ENCODE data around the gene RBM20.
"Not testable (repeated sequence)": the region's sequence is repeated elsewhere in the genome, so short reads cannot be mapped to it uniquely, and the experiment has no call there.

RBM20 gene

GRCh38 chr10:110625951-110626855, 17.9 kb upstream of the RBM20 start:
- no peak for DNase-seq

DNA sequence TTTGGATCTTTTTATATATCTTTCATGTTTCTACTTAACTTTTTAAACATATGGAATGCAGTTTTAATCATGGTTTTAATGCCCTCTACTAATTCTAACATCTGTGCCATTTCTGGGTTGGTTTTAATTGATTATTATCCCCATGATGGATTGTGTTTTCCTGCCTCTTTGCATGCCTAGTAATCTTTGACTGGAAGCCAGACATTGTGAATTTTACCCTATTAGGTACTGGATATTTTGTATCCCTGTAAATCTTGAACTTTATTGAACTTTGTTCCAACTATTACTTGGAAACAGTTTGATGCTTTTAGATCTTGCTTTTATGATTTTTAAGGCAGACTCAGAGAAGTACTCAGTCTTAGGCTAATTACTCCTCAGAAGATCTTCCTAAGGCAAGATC, 16.0 kb upstream of the RBM20 start:
- no peak for DNase-seq

GRCh38 chr10:110629680-110630191, 14.4 kb upstream of the RBM20 start:
- DNase-seq, result no peak

GRCh38 chr10:110631934-110632333, 12.2 kb upstream of the RBM20 start:
- no peak for DNase-seq

DNA sequence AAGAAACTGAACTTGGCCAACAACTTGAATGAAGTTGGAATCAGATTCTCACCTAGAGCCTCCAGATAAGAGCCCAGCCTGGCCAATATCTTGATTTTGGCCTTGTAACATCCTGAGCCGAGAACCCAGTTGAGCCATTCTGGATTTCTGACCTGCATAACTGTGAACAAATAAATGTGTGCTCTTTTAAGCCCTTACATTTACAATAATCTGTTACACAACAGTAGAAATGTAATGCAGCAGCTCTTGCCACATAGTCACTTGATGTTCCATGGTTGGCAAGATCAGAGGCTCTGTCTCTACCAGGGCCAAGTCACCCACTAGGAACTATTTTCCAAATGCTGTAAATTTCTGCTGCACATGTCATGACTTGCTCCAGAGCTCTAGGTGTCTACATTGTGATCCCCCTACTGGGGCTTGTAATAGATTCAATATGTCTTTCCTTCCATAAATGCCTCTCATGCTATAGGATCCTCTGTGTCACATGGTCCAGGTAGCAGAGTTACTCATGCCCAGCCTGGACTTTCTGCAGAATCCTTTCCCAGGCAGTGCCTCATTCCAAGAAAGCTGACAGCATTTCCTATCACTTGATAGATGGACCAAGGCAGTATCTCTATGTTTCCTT, 11.4 kb upstream of the RBM20 start:
- no peak for DNase-seq

DNA sequence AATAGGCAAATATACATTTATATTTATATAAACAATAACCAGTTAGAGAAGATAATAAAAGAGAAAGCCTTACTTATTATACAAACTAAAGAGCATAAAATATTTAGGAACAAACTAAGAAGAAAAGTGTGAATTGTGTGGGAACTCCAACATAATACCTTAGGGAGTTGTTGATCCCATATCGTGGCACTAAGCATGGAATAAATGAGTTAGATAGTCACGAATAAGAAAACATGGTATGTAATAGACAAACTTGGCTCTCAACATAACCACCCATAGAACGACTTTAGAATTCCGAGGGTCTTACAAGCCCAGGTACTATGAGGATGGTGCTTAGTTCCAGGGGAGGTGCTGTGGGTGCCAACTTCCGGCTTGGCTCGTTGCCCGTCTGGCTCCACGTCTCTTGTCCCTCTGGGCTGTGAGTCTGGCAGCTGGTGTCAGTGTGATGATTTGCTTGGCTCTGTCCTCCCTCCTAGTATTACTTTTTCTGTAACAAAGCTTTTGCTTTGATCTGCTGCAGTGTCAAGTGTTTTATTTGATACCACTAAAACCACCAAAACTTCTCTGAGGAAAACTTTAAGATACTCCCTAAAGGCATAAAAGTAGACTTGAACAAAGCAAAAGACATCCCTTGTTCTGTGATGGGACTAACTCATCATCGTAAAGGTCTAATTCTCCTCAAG, 9.5 kb upstream of the RBM20 start:
- DNase-seq, result no peak

DNA sequence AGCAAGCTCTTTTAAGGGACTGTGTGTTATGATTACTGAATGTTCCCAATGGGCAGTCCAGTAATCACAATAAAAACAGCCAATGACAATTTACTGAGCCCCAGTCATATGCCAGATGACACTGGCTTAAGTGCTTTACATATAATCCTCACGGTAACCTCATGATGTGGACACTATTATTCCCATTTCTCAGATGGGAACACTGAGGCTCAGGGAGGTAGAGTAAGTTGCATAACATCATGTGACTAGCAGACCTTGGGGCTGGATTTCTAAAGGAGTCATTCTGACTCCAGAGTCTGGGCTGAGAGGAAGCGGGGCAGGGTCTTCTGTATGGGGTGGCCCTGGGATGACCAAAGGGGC, 7.6 kb upstream of the RBM20 start:
- no peak for DNase-seq

GRCh38 chr10:110636932-110637557, 7.1 kb upstream of the RBM20 start:
- DNase-seq, result no peak

DNA sequence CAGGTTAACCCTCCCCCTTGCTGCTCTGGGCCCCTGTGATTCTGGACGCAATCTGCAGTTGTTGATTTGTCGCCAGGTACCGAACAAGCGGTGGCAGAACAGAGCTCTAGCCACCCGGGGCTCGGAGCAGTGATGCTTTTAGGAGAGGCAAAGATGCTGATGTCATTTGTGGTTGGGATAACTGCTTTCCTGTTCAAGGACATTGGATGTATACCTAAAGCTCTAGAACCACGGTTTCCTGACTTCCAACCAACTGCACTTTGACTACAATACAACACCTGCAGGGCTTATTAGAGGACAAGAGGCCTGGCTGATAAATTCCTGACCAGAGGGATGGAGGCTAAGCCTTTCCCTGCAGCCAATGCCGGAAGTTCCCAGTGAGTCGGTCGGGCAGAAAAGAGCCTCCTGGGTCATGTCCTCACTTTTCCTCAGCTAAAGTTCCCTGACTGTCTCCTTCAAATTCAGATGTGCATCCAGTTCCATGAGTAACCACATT, 6.5 kb upstream of the RBM20 start:
- DNase-seq, result no peak

DNA sequence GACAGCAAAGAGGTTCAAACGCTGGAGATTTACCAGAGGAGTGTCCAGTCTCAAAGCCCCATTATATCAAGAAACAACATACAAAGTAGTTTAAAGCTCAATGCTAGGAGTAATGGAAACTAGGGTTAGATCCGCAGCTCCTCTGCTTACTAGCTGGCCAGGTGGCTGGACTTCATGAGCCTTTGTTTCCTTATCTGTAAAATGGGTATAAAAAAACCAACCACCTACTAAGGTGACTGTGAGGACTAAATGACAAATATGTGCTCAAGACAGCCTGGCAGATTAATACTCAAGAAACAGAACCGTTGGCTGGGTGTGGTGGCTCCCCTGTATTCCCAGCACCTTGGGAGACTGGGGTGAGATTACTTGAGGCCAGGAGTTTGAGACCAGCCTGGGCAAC, 5.8 kb upstream of the RBM20 start:
- no peak for DNase-seq

DNA sequence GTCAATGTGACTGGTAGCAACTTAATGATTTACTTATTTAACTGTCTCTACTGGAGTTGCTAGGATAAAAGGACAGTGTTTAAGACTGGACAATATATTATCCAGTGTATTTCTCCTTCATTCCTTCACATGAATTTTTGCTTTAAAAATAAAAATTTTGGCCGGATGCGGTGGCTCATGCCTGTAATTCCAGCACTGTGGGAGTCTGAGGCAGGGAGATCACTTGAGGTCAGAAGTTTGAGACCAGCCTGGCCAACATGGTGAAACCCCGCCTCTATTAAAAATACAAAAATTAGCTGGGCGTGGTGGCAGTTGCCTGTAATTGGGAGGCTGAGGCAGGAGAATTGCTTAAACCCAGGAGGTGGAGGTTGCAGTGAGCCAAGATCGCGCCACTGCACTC, 5.1 kb upstream of the RBM20 start:
- DNase-seq, result not testable (repeated sequence)

DNA sequence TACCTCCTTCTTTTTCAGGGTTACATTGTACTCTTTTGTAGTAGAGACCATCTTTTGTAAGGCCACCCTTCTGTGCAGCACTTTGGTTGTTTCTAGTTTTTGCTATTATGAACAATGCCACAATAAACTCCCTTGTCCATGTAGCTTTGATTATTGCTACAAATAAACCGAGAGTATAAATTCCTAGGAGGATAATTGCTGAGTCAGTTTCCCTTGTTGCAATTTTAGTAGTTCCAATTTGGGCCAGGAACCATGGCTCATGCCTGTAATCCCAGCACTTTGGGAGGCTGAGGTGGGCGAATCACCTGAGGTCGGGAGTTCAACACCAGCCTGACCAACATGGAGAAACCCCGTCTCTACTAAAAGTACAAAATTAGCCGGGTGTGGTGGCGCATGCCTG, 4.3 kb upstream of the RBM20 start:
- not testable (repeated sequence) for DNase-seq

DNA sequence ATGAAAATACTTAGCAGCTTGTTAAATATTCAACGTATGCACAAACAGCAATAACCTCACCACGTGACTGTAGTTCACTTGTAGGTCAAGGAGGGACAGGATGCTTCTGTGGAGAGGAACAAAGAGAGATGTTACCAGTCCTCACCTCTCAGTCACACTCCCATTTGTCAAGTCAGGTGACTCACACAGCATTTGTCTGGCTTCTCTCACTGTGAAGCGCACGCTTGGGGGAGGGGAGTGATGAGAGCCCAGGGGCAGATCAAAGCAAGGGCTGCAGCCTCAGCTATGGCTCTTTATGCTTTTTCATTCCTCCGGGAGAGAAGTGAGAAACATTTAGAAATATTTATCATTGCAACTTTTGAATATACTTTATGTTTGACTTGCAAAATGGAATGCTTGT, 2.9 kb upstream of the RBM20 start:
- DNase-seq, result peak; percentile 45

GRCh38 chr10:110642204-110643034, 1.7 kb upstream of the RBM20 start:
- DNase-seq, result no peak

DNA sequence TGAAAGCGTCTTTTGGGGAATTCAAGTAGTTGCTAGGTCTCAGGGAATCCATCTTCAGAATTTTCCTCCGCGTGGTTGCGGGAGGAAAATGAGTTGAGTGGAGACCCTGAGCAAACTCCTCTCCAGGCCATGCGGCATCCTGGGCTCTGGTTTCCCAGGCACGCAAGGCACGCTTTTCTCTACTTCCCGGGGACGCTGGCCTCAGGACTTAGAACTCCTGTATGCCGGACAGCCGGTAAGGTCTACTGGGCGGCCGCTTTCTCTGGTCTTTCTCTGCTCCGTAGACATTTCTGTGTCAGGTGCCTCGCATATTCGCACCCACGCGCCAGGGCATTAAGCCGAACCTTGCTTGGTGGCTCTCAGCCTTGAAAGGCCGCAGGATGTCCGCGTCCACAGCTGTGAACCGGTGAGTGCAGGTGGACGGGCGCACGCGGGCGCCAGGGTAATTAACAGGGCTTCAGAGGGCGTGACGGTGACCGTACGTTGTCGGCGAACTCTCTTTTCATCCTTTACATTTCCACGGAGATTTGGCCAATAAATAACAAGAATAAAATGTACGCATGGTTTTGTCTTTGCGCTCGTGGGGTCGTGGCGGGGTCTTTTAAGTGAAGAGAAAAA, 992 bp upstream of the RBM20 start:
- no peak for DNase-seq

GRCh38 chr10:110644598-110645462, 694 bp downstream of the RBM20 start:
- no peak for DNase-seq

- DNase-seq, result no peak
Observed at GRCh38 chr10:110646417-110647135, 2.4 kb downstream of the RBM20 start.

- DNase-seq, result no peak
Observed at GRCh38 chr10:110647136-110647430, 2.9 kb downstream of the RBM20 start.

GRCh38 chr10:110648692-110649346, 4.7 kb downstream of the RBM20 start:
- DNase-seq, result no peak

All from activated CD4-positive, alpha-beta T cell treated with anti-CD3 and anti-CD28 coated beads, Interleukin-2, amount 50 U/mL, for 16 hours (primary cell).